SK-N-MC (cell line): ENCODE results near the gene OGFR.

Experiments
- EZH2 ChIP-seq: fragments of 200-600 bp; sonication (generic); IDR thresholded peaks from one replicate; pipeline ENCODE4 v1.6.1; 2017; ENCODE audit warnings: antibody characterized with exemption
- POLR2AphosphoS5 ChIP-seq: IDR thresholded peaks from 2 replicates; pipeline ENCODE4 v1.6.1; 2012; ENCODE audit warnings: mild to moderate bottlenecking, low read depth, low read length, borderline replicate concordance

- no peak for TF ChIP-seq EZH2
- TF ChIP-seq POLR2AphosphoS5, result no peak
These were observed 26.2 kb downstream of the OGFR start for GRCh38 chr20:62830821-62831220.
